HepG2 (cell line): ENCODE data around the gene TBC1D16. TPM values are rescaled to one million over a fixed set of nuclear protein-coding genes. Genes with fewer than 3 reads are reported as not detected.

Source experiments
- ATAC-seq: fragments of 200-7000 bp; cut with Tn5 transposase; 3 replicates; pipeline ENCODE4 v1.9.1; 2020; ENCODE audit warnings: mild to moderate bottlenecking, moderate library complexity
- BruUV-seq: library from RNA; stranded (reverse); fragments of 400-500 nt; replicated peaks from 2 replicates; lab custom pipeline; 2021; lab: Mats Ljungman, UMichigan
- CTCF ChIA-PET: fragments of 300-600 bp; formaldehyde crosslinking; extraction: SDS; loops from one replicate; lab custom pipeline; 2021; ENCODE audit warnings: low total read pairs, inconsistent platforms, low intra/inter-chr PET ratio; lab: Yijun Ruan, JAX
- POLR2A ChIA-PET: fragments of 350-600 bp; sonication (Branson Sonifier 250); formaldehyde crosslinking; loops from one replicate; lab custom pipeline; 2020; ENCODE audit warnings: antibody characterized with exemption, inconsistent platforms; lab: Yijun Ruan, JAX
- DNase-seq: peaks from one replicate; pipeline ENCODE4 v3.0.0-alpha.2; 2015; ENCODE audit warnings: low spot score
- FAIRE-seq: peaks from 3 replicates; lab custom pipeline; 2011; peaks lifted over from hg19 to GRCh38; lab: Jason Lieb, UNC
- H2AFZ ChIP-seq: one replicate; pipeline ENCODE4 v1.6.1; 2011; ENCODE audit warnings: low read length, inconsistent platforms
- H3K27ac ChIP-seq: fragments of 300-600 bp; 3 replicates; pipeline ENCODE4 v1.8.0; 2011; ENCODE audit warnings: mixed run types, mild to moderate bottlenecking, mixed read lengths, low read length, inconsistent platforms; ENCODE audit not compliant: insufficient read depth; ENCODE audit errors: extremely low read length
- H3K27me3 ChIP-seq, 2 experiments: fragments of 200-600 bp in 1 of 2; 2 replicates in 1 of 2; 3 replicates in 1 of 2; pipeline versions ENCODE4 v1.6.0 to v1.8.0; 2011; ENCODE audit warnings: low read length in 2 of 2, mild to moderate bottlenecking in 2 of 2, moderate library complexity in 2 of 2, inconsistent platforms in 1 of 2; ENCODE audit not compliant: insufficient read depth in 2 of 2, control insufficient read depth in 1 of 2
- H3K36me3 ChIP-seq, 2 experiments: fragments of 200-600 bp in 1 of 2; replicated peaks in 1 of 2; 2 replicates in 1 of 2; 3 replicates in 1 of 2; pipeline versions ENCODE4 v1.5.1 to v1.8.0; 2011; ENCODE audit warnings: low read length in 2 of 2, inconsistent platforms in 1 of 2; ENCODE audit not compliant: insufficient read depth in 2 of 2, control insufficient read depth in 1 of 2
- H3K4me1 ChIP-seq: 2 replicates; pipeline ENCODE4 v1.5.1; 2012; ENCODE audit warnings: low read length, inconsistent platforms; ENCODE audit not compliant: insufficient read depth
- H3K4me2 ChIP-seq: 2 replicates; pipeline ENCODE4 v1.6.0; 2011; ENCODE audit warnings: low read depth, low read length, inconsistent platforms
- H3K4me3 ChIP-seq, 3 experiments: fragments of 200-600 bp in 1 of 3; sonication (generic), shearing (Covaris generic) in 1 of 3; replicated peaks in 1 of 3; 2 replicates each; pipeline ENCODE4 v1.5.1; 2011 to 2016; ENCODE audit warnings: low read length in 3 of 3, inconsistent platforms in 2 of 3, low read depth in 2 of 3, mild to moderate bottlenecking in 2 of 3, control low read depth in 1 of 3, mixed read lengths in 1 of 3; ENCODE audit not compliant: insufficient read depth in 1 of 3
- H3K79me2 ChIP-seq: one replicate; pipeline ENCODE4 v1.6.1; 2011; ENCODE audit warnings: low read length, inconsistent platforms; ENCODE audit not compliant: insufficient read depth
- H3K9ac ChIP-seq: 2 replicates; pipeline ENCODE4 v1.6.0; 2011; ENCODE audit warnings: mild to moderate bottlenecking, low read depth, low read length, inconsistent platforms; ENCODE audit not compliant: insufficient read depth
- H3K9me3 ChIP-seq: 2 replicates; pipeline ENCODE4 v1.5.1; 2012; ENCODE audit warnings: mild to moderate bottlenecking, low read length
- H4K20me1 ChIP-seq: 2 replicates; pipeline ENCODE4 v1.6.0; 2011; ENCODE audit warnings: inconsistent platforms, mild to moderate bottlenecking, low read length, moderate library complexity; ENCODE audit not compliant: insufficient read depth
- CEBPB ChIP-seq: IDR thresholded peaks from 2 replicates; pipeline ENCODE4 v1.6.1; 2011; ENCODE audit warnings: low read depth, low read length, improper control_type of control experiment, borderline replicate concordance
- CEBPG ChIP-seq: IDR thresholded peaks from 2 replicates; pipeline ENCODE4 v1.6.1; 2016
- CREB3 ChIP-seq: sonication (generic); formaldehyde crosslinking; IDR thresholded peaks from 2 replicates; pipeline ENCODE4 v1.5.0; 2020; ENCODE audit warnings: missing genetic modification reagents
- FOXP1 ChIP-seq, 2 experiments: fragments of 450-650 bp in 1 of 2; IDR thresholded peaks; 2 replicates each; pipeline ENCODE4 v1.6.1; 2017 to 2018; ENCODE audit warnings: antibody characterized with exemption in 1 of 2
- HNF1B ChIP-seq: sonication (generic); formaldehyde crosslinking; IDR thresholded peaks from 2 replicates; pipeline ENCODE4 v1.5.1; 2020; ENCODE audit warnings: mild to moderate bottlenecking, moderate library complexity, missing genetic modification reagents
- SAFB2 ChIP-seq: sonication (generic); formaldehyde crosslinking; IDR thresholded peaks from 2 replicates; pipeline ENCODE4 v1.5.1; 2020; ENCODE audit warnings: missing genetic modification reagents, low read depth, mild to moderate bottlenecking, borderline replicate concordance
- ZNF12 ChIP-seq: sonication (generic); formaldehyde crosslinking; IDR thresholded peaks from 2 replicates; pipeline ENCODE4 v1.5.0; 2020; ENCODE audit warnings: missing genetic modification reagents
- ZNF18 ChIP-seq: sonication (generic); formaldehyde crosslinking; IDR thresholded peaks from 2 replicates; pipeline ENCODE4 v1.8.0; 2022; ENCODE audit warnings: mild to moderate bottlenecking, missing genetic modification reagents; ENCODE audit not compliant: insufficient replicate concordance
- ZNF44 ChIP-seq: sonication (generic); formaldehyde crosslinking; IDR thresholded peaks from 2 replicates; pipeline ENCODE4 v1.5.1; 2020; ENCODE audit warnings: mild to moderate bottlenecking, missing genetic modification reagents
- ZNF569 ChIP-seq: sonication (generic); formaldehyde crosslinking; IDR thresholded peaks from 2 replicates; pipeline ENCODE4 v1.5.0; 2020; ENCODE audit warnings: mild to moderate bottlenecking, missing genetic modification reagents, moderate library complexity, borderline replicate concordance
- ZNF816 ChIP-seq: sonication (generic); formaldehyde crosslinking; IDR thresholded peaks from 2 replicates; pipeline ENCODE4 v1.8.0; 2022; ENCODE audit warnings: missing genetic modification reagents, mild to moderate bottlenecking, borderline replicate concordance
- WGBS: methylation state at CpG from one replicate; pipeline ENCODE4 v1.1.6; 2017; ENCODE audit warnings: low lambda C conversion rate; 5-methylcytosine and 5-hydroxymethylcytosine counted together
- in situ Hi-C: cut with HindIII; loops from 2 replicates; pipeline ENCODE4 v1.10.0; 2017; ENCODE audit warnings: low pct_unique_long_range_greater_than_20kb; ENCODE audit not compliant: extremely low pct_ligation_motif_present
- intact Hi-C: fragments of 100-400 bp; cut with micrococcal nuclease; formaldehyde crosslinking; loops from one replicate; pipeline ENCODE4 v1.10.0; 2022; ENCODE audit not compliant: unreplicated experiment
- polyA plus RNA-seq, 8 experiments: library from polyadenylated mRNA; depleted of rRNA in 3 of 8; stranded (reverse) in 7 of 8; unstranded in 1 of 8; fragments of >200 nt; fragmentation: Illumina TruSeq in 4 of 8; extraction: Trizol in 4 of 8; gene quantifications; 2 replicates each; pipeline versions ENCODE4 v1.2.1 to v1.2.3, GENCODE V29; 2011 to 2016; ENCODE audit warnings: low read depth in 4 of 8, missing spikeins in 1 of 8, mixed read lengths in 1 of 8; ENCODE audit not compliant: insufficient read depth in 1 of 8
- total RNA-seq, 5 experiments: library from RNA; depleted of rRNA; stranded (reverse); fragments of >200 nt; fragmentation: Illumina TruSeq; extraction: Trizol; gene quantifications; 2 replicates each; pipeline ENCODE4 v1.2.3, GENCODE V29; 2016; ENCODE audit warnings: low read depth in 1 of 5
- TF ChIP-seq, protein P1 (sequence below): sonication (generic); formaldehyde crosslinking; IDR thresholded peaks from 2 replicates; pipeline ENCODE4 v1.4.0; 2020; ENCODE audit warnings: missing genetic modification reagents

The TBC1D16 gene
- total and polyA plus RNA-seq, 2 of the 13 experiments (the other 11 are each of a cell fraction or from before 2014, with no cell fraction given): 14.9 to 24.9 TPM

DNA sequence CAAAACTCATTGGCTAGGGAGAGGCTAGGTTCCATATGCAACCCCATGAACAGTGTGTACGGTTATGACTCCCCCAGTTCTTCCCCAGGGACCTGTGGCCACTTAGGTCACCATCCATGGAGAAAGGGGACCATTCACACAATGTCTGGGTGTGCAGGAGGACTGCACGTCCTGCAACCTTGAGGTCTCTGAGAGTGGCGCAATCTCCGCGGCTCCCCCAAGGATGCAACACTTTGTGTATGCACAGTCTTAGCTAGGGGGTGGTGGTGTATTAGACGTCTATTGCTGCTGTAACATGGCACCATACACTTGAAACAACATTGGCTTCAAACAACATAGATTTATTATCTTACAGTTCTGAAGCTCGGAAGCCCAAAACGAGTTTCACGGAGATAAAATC is 130.8 kb downstream of the TBC1D16 start:
- H3K27me3 ChIP-seq: peaks cover 7 to 41% of the 10 kb centered on the region in 2 experiments; a peak in 4 of 5 replicates
- no peak overlapping the region for H3K4me2 ChIP-seq
- H3K36me3 ChIP-seq: no peaks in the 10 kb centered on the region
- DNase-seq (no peak), FAIRE-seq (no peak), ATAC-seq (no peak)
- H3K79me2 ChIP-seq: no peaks in the 10 kb centered on the region
- POLR2A ChIA-PET: no interaction called here
- peaks cover 29% of the 10 kb centered on the region for H3K4me1 ChIP-seq
- 50% methylated on average over 9 of the region's 9 CpGs for WGBS
- TF ChIP-seq, protein P1, sequence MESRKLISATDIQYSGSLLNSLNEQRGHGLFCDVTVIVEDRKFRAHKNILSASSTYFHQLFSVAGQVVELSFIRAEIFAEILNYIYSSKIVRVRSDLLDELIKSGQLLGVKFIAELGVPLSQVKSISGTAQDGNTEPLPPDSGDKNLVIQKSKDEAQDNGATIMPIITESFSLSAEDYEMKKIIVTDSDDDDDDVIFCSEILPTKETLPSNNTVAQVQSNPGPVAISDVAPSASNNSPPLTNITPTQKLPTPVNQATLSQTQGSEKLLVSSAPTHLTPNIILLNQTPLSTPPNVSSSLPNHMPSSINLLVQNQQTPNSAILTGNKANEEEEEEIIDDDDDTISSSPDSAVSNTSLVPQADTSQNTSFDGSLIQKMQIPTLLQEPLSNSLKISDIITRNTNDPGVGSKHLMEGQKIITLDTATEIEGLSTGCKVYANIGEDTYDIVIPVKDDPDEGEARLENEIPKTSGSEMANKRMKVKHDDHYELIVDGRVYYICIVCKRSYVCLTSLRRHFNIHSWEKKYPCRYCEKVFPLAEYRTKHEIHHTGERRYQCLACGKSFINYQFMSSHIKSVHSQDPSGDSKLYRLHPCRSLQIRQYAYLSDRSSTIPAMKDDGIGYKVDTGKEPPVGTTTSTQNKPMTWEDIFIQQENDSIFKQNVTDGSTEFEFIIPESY (CRISPR knock-in tag): peak; percentile 59; the same call in 1 of the 2 replicates
- no peak for TF ChIP-seq CREB3
- no peak for TF ChIP-seq SAFB2 (CRISPR knock-in tag)
- TF ChIP-seq ZNF816: no peak
- TF ChIP-seq ZNF569 (CRISPR knock-in tag): no peak
- TF ChIP-seq CEBPB: peak; percentile 56; the same call in 1 of the 2 replicates
- 0 out of 2 replicates have a peak, but pooled peaks have one; percentile 73 for TF ChIP-seq ZNF12 (CRISPR knock-in tag)
- no peak for TF ChIP-seq ZNF44
- peak; percentile 37; the same call in 1 of the 2 replicates for TF ChIP-seq CEBPG (CRISPR knock-in tag)
- TF ChIP-seq ZNF18 (CRISPR knock-in tag): no peak
- TF ChIP-seq HNF1B (CRISPR knock-in tag): no peak
- no peak for TF ChIP-seq FOXP1 (IDR thresholded peaks at IDR 0.05)
- TF ChIP-seq FOXP1 (CRISPR knock-in tag; IDR thresholded peaks at IDR 0.05): no peak
- no peaks in the 10 kb centered on the region for H3K9me3 ChIP-seq
- CTCF ChIA-PET: interaction anchor here (1.0 kb wide), 1 partner anchor 65 kb away, joined by 4 read pairs; no protein-coding TSS in a partner anchor
- no TSS peak for BruUV-seq
- H3K4me3 ChIP-seq: no peak overlapping the region
- no peaks in the 10 kb centered on the region for H4K20me1 ChIP-seq
- in situ Hi-C loops: no loop called here
- H3K27ac ChIP-seq: no peak overlapping the region
- H2AFZ ChIP-seq: no peak overlapping the region
- intact Hi-C loops: no loop called here
- no peak overlapping the region for H3K9ac ChIP-seq
